GM12878 (cell line): Measurements from ENCODE around the gene SCIN. TPM values are rescaled to one million over a fixed set of nuclear protein-coding genes. Genes with fewer than 3 reads are reported as not detected.

Source experiments
- ATAC-seq: fragments of 200-7000 bp; cut with Tn5 transposase; 3 replicates; pipeline ENCODE4 v1.9.1; 2020; ENCODE audit warnings: mild to moderate bottlenecking, moderate library complexity
- BruUV-seq: library from RNA; stranded (reverse); fragments of 400-500 nt; replicated peaks from 2 replicates; lab custom pipeline; 2021; lab: Mats Ljungman, UMichigan
- CTCF ChIA-PET: fragments of 300-600 bp; sonication (Branson Sonifier 250); formaldehyde crosslinking; extraction: SDS; loops from one replicate; lab custom pipeline; 2021; ENCODE audit warnings: inconsistent platforms; lab: Yijun Ruan, JAX
- POLR2A ChIA-PET: fragments of 350-600 bp; formaldehyde crosslinking; extraction: SDS; loops from one replicate; lab custom pipeline; 2021; ENCODE audit warnings: inconsistent platforms; lab: Charles Lee
- RAD21 ChIA-PET: fragments of 300-600 bp; sonication (Branson Sonifier 250); formaldehyde crosslinking; loops from one replicate; lab custom pipeline; 2023; ENCODE audit warnings: antibody characterized with exemption; ENCODE audit not compliant: unreplicated experiment; lab: Charles Lee
- SMC1A ChIA-PET: fragments of 300-600 bp; sonication (Branson Sonifier 250); formaldehyde crosslinking; loops from one replicate; lab custom pipeline; 2023; ENCODE audit not compliant: unreplicated experiment, uncharacterized antibody; lab: Charles Lee
- DNase-seq: peaks from one replicate; pipeline ENCODE4 v3.0.0-alpha.2; 2011; ENCODE audit warnings: low read depth, low spot score
- FAIRE-seq: peaks from 3 replicates; lab custom pipeline; 2011; peaks lifted over from hg19 to GRCh38; lab: Jason Lieb, UNC
- H2AFZ ChIP-seq: 2 replicates; pipeline ENCODE4 v1.6.0; 2011; ENCODE audit warnings: low read depth, low read length, control low read depth; ENCODE audit not compliant: control insufficient read depth
- H3K27ac ChIP-seq: 2 replicates; pipeline ENCODE4 v1.5.1; 2011; ENCODE audit warnings: control low read depth; ENCODE audit not compliant: control insufficient read depth, insufficient read depth
- H3K27me3 ChIP-seq, 2 experiments: replicated peaks in 1 of 2; 2 replicates each; pipeline versions ENCODE4 v1.6.0 to v1.6.1; 2011; ENCODE audit warnings: low read length in 1 of 2; ENCODE audit not compliant: control insufficient read depth in 2 of 2, insufficient read depth in 2 of 2
- H3K36me3 ChIP-seq, 2 experiments: 2 replicates each; pipeline ENCODE4 v1.5.1; 2011; ENCODE audit warnings: low read length in 1 of 2; ENCODE audit not compliant: control insufficient read depth in 2 of 2, insufficient read depth in 2 of 2
- H3K4me1 ChIP-seq: 2 replicates; pipeline ENCODE4 v1.6.1; 2011; ENCODE audit warnings: mild to moderate bottlenecking, low read length, moderate library complexity, mixed read lengths; ENCODE audit not compliant: control insufficient read depth, insufficient read depth
- H3K4me2 ChIP-seq: 2 replicates; pipeline ENCODE4 v1.6.0; 2011; ENCODE audit warnings: control low read depth; ENCODE audit not compliant: control insufficient read depth, insufficient read depth
- H3K4me3 ChIP-seq: fragments of 200-600 bp; sonication (generic); 2 replicates; pipeline ENCODE4 v1.5.1; 2016
- H3K79me2 ChIP-seq: 2 replicates; pipeline ENCODE4 v1.6.0; 2011; ENCODE audit warnings: low read length; ENCODE audit not compliant: control insufficient read depth, insufficient read depth
- H3K9ac ChIP-seq: 2 replicates; pipeline ENCODE4 v1.8.0; 2011; ENCODE audit warnings: low read length, control low read depth, mixed read lengths; ENCODE audit not compliant: control insufficient read depth, insufficient read depth
- H3K9me3 ChIP-seq: replicated peaks from 3 replicates; pipeline ENCODE4 v1.5.1; 2011; ENCODE audit warnings: mild to moderate bottlenecking, low read length; ENCODE audit not compliant: control insufficient read depth, insufficient read depth
- H4K20me1 ChIP-seq: 2 replicates; pipeline ENCODE4 v1.6.0; 2011; ENCODE audit not compliant: control insufficient read depth, insufficient read depth
- CHD4 ChIP-seq: fragments of 200-600 bp; sonication (generic); IDR thresholded peaks from 2 replicates; pipeline ENCODE4 v1.6.1; 2016; ENCODE audit warnings: mild to moderate bottlenecking
- FOXK2 ChIP-seq: fragments of 450-650 bp; IDR thresholded peaks from 2 replicates; pipeline ENCODE4 v1.6.1; 2017; ENCODE audit warnings: mild to moderate bottlenecking, moderate library complexity
- GATAD2B ChIP-seq: fragments of 450-650 bp; conservative IDR thresholded peaks from 2 replicates; pipeline ENCODE4 v1.6.1; 2017; ENCODE audit warnings: low read depth, mild to moderate bottlenecking, moderate library complexity
- HDAC6 ChIP-seq: fragments of 200-600 bp; sonication (generic); IDR thresholded peaks from one replicate; pipeline ENCODE4 v1.8.0; 2017; ENCODE audit warnings: antibody characterized with exemption; ENCODE audit not compliant: unreplicated experiment
- RFX5 ChIP-seq: IDR thresholded peaks from 2 replicates; pipeline ENCODE4 v1.6.1; 2011; ENCODE audit warnings: low read depth, low read length, improper control_type of control experiment
- ZZZ3 ChIP-seq: IDR thresholded peaks from 2 replicates; pipeline ENCODE4 v1.6.1; 2011; ENCODE audit warnings: low read depth; ENCODE audit not compliant: control insufficient read depth, insufficient read length
- in situ Hi-C: fragments of 300-500 bp; cut with MboI; formaldehyde crosslinking; loops from 9 replicates; pipeline ENCODE4 v1.14.3; 2018; ENCODE audit warnings: mixed read lengths
- intact Hi-C: fragments of 100-400 bp; cut with micrococcal nuclease; formaldehyde crosslinking; loops from one replicate; pipeline ENCODE4 v1.14.2; 2022; ENCODE audit not compliant: unreplicated experiment
- polyA plus RNA-seq, 11 experiments: library from polyadenylated mRNA; depleted of rRNA in 4 of 11; unstranded in 6 of 11; stranded (reverse) in 5 of 11; fragments of >200 nt; fragmentation: Nextera tagmentation in 4 of 11; fragmentation: Illumina TruSeq in 1 of 11; extraction: Ambion mirVana in 4 of 11; extraction: Trizol in 1 of 11; gene quantifications; 1 replicate in 1 of 11; 2 replicates in 10 of 11; pipeline versions ENCODE4 v1.2.1 to v1.2.3, GENCODE V29; 2011 to 2016; ENCODE audit warnings: inconsistent platforms in 2 of 11, missing spikeins in 2 of 11, low read depth in 1 of 11
- total RNA-seq, 4 experiments: library from RNA; depleted of rRNA in 3 of 4; stranded (reverse); fragments of >200 nt in 3 of 4; fragmentation: Illumina TruSeq in 1 of 4; extraction: Trizol in 1 of 4; gene quantifications; 2 replicates each; pipeline versions ENCODE4 v1.2.1 to v1.2.3, GENCODE V29; 2013 to 2021
- TF ChIP-seq, protein P1 (sequence below): fragments of 450-650 bp; IDR thresholded peaks from 2 replicates; pipeline ENCODE4 v1.6.1; 2017; ENCODE audit warnings: mild to moderate bottlenecking
- TF ChIP-seq, protein P2 (sequence below): fragments of 150-350 bp; IDR thresholded peaks from 2 replicates; pipeline ENCODE4 v1.6.1; 2014; ENCODE audit warnings: mild to moderate bottlenecking, low read depth, low read length

The SCIN gene
- total and polyA plus RNA-seq, 10 of the 15 experiments (the other 5 are each of a cell fraction or from before 2014, with no cell fraction given) = 0.23 to 2.1 (median 1.0) TPM

DNA sequence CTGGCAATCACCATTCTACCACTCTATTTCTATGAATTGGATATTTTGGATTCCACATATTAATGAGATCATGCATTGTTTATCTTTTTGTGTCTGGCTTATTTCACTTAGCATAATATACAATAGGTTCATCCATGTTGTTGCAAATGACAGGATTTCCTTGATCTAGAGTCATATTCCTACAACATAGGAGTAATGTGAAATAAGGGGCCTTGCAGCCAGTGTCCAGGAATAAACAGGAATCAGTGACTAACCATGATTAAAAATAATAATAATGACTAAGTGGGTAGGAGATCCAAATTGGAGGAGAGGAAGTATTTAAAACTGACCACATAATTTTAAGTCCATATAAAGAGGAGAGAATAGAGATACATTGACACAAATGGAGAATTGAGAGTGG lies 49.9 kb downstream of the SCIN start:
- ChIA-PET SMC1A (interaction anchor here (0.7 to 4.2 kb wide), 3 partner anchors 9 to 100 kb away, joined by 3 to 40 read pairs (median 6); no protein-coding TSS in a partner anchor), CTCF (interaction anchor here (0.7 to 4.4 kb wide), 2 partner anchors 18 to 95 kb away, joined by 3 to 78 read pairs; no protein-coding TSS in a partner anchor), POLR2A (interaction anchor here (0.5 kb wide), 1 partner anchor 14 kb away, joined by 4 read pairs; no protein-coding TSS in a partner anchor), RAD21 (interaction anchor here (4.4 kb wide), 1 partner anchor 95 kb away, joined by 40 read pairs; no protein-coding TSS in a partner anchor)
- Histone ChIP-seq H3K9ac (no peak overlapping the region), H4K20me1 (no peaks in the 10 kb centered on the region), H3K4me3 (no peak overlapping the region), H3K79me2 (no peaks in the 10 kb centered on the region), H3K4me2 (no peak overlapping the region), H3K36me3 (no peaks in the 10 kb centered on the region), H2AFZ (no peak overlapping the region), H3K27ac (no peak overlapping the region), H3K9me3 (no peaks in the 10 kb centered on the region)
- ATAC-seq (no peak), FAIRE-seq (no peak), DNase-seq (no peak)
- in situ Hi-C loops = no loop called here
- no TSS peak for BruUV-seq
- TF ChIP-seq, protein P1, sequence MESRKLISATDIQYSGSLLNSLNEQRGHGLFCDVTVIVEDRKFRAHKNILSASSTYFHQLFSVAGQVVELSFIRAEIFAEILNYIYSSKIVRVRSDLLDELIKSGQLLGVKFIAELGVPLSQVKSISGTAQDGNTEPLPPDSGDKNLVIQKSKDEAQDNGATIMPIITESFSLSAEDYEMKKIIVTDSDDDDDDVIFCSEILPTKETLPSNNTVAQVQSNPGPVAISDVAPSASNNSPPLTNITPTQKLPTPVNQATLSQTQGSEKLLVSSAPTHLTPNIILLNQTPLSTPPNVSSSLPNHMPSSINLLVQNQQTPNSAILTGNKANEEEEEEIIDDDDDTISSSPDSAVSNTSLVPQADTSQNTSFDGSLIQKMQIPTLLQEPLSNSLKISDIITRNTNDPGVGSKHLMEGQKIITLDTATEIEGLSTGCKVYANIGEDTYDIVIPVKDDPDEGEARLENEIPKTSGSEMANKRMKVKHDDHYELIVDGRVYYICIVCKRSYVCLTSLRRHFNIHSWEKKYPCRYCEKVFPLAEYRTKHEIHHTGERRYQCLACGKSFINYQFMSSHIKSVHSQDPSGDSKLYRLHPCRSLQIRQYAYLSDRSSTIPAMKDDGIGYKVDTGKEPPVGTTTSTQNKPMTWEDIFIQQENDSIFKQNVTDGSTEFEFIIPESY = no peak
- TF ChIP-seq CHD4 (no peak), FOXK2 (no peak), GATAD2B (no peak), ZZZ3 (no peak), HDAC6 (no peak), RFX5 (no peak)
- TF ChIP-seq, protein P2, sequence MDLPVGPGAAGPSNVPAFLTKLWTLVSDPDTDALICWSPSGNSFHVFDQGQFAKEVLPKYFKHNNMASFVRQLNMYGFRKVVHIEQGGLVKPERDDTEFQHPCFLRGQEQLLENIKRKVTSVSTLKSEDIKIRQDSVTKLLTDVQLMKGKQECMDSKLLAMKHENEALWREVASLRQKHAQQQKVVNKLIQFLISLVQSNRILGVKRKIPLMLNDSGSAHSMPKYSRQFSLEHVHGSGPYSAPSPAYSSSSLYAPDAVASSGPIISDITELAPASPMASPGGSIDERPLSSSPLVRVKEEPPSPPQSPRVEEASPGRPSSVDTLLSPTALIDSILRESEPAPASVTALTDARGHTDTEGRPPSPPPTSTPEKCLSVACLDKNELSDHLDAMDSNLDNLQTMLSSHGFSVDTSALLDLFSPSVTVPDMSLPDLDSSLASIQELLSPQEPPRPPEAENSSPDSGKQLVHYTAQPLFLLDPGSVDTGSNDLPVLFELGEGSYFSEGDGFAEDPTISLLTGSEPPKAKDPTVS = no peak
- TF ChIP-seq, all 136 proteins: peak for 0
- Histone ChIP-seq H3K27me3 (no peaks in the 10 kb centered on the region; a peak in 1 of 4 replicates), H3K4me1 (no peaks in the 10 kb centered on the region)
- intact Hi-C loops = no loop called here
